HL-60/S4 (cell line): ENCODE measurements around the gene TSEN2.
"Not testable (repeated sequence)": the region's sequence is repeated elsewhere in the genome, so short reads cannot be mapped to it uniquely, and the experiment has no call there.

Experiments
- in situ Hi-C: fragments of 300-500 bp; cut with MboI; formaldehyde crosslinking; loops from 2 replicates; pipeline ENCODE4 v1.14.3; 2022; ENCODE audit warnings: low sequenced_read_pairs

Gene TSEN2

GRCh38 chr3:12484198-12484982 lies at the start of gene TSEN2:
Gene TSEN2, plus strand, starts transcription at chr3:12484480. Its CDS starts 5,321 bp downstream, at chr3:12489801.
- in situ Hi-C loops, result loop anchor here (5.0 kb wide), 1 partner anchor 347 kb away; no protein-coding TSS in a partner anchor

GRCh38 chr3:12436514-12437220 lies 47.6 kb upstream of the TSEN2 start:
- in situ Hi-C loops, result no loop called here

GRCh38 chr3:12437221-12437605 lies 47.1 kb upstream of the TSEN2 start:
- in situ Hi-C loops, result no loop called here

- in situ Hi-C loops, result no loop called here
Measured at GRCh38 chr3:12437861-12438260, 46.4 kb upstream of the TSEN2 start.

GRCh38 chr3:12438318-12438717 lies 46.0 kb upstream of the TSEN2 start:
- in situ Hi-C loops, result no loop called here

GRCh38 chr3:12439161-12439940 lies 44.9 kb upstream of the TSEN2 start:
- in situ Hi-C loops, result no loop called here

- in situ Hi-C loops, result no loop called here
Measured at GRCh38 chr3:12440927-12441714, 43.2 kb upstream of the TSEN2 start.

- in situ Hi-C loops, result no loop called here
Measured at GRCh38 chr3:12442654-12443501, 41.4 kb upstream of the TSEN2 start.

- in situ Hi-C loops, result no loop called here
Measured at GRCh38 chr3:12443781-12444522, 40.3 kb upstream of the TSEN2 start.

- in situ Hi-C loops, result no loop called here
Measured at GRCh38 chr3:12444582-12445471, 39.5 kb upstream of the TSEN2 start.

GRCh38 chr3:12445523-12446240 lies 38.6 kb upstream of the TSEN2 start:
- in situ Hi-C loops, result no loop called here

GRCh38 chr3:12446298-12446697 lies 38.0 kb upstream of the TSEN2 start:
- in situ Hi-C loops, result no loop called here

- in situ Hi-C loops, result no loop called here
Measured at GRCh38 chr3:12447075-12447474, 37.2 kb upstream of the TSEN2 start.

- in situ Hi-C loops, result not testable (repeated sequence)
Measured at GRCh38 chr3:12448404-12449202, 35.7 kb upstream of the TSEN2 start.

- in situ Hi-C loops, result no loop called here
Measured at GRCh38 chr3:12449889-12450682, 34.2 kb upstream of the TSEN2 start.

GRCh38 chr3:12451481-12451880 lies 32.8 kb upstream of the TSEN2 start:
- in situ Hi-C loops, result no loop called here
